H4 (cell line): ENCODE data around the gene FAIM2. TPM values are rescaled to one million over a fixed set of nuclear protein-coding genes. Genes with fewer than 3 reads are reported as not detected.

Experiments
- DNase-seq: peaks from one replicate; pipeline ENCODE4 v3.0.0-alpha.2; 2015; ENCODE audit warnings: low spot score
- total RNA-seq: library from RNA; depleted of rRNA; stranded (reverse); fragments of >200 nt; shearing (Covaris generic); gene quantifications from 2 replicates; pipeline ENCODE4 v1.2.3, GENCODE V29; 2014

The FAIM2 gene
- total RNA-seq, 1 experiment from 2014 or later = 0.58 TPM

DNA sequence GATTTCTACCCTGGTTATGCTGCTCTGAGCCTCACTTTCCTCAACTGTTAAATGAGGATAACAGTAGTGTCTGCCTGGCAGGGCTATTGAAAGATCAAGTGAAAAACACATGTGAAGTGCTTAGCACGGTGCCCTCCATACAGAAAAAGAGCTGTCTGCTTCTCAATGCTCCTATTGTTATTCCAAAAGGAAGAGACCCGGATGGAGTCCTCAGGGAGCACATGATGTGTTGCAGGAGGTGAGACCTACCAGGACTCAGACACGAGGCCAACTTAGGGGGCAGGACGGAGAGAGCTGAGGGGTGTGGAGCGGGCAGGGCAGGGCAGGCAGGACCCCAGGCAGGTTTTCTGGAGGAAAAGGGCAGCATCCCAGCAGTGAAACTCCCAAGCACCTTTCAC is 8.9 kb downstream of the FAIM2 start:
- DNase-seq = no peak

DNA sequence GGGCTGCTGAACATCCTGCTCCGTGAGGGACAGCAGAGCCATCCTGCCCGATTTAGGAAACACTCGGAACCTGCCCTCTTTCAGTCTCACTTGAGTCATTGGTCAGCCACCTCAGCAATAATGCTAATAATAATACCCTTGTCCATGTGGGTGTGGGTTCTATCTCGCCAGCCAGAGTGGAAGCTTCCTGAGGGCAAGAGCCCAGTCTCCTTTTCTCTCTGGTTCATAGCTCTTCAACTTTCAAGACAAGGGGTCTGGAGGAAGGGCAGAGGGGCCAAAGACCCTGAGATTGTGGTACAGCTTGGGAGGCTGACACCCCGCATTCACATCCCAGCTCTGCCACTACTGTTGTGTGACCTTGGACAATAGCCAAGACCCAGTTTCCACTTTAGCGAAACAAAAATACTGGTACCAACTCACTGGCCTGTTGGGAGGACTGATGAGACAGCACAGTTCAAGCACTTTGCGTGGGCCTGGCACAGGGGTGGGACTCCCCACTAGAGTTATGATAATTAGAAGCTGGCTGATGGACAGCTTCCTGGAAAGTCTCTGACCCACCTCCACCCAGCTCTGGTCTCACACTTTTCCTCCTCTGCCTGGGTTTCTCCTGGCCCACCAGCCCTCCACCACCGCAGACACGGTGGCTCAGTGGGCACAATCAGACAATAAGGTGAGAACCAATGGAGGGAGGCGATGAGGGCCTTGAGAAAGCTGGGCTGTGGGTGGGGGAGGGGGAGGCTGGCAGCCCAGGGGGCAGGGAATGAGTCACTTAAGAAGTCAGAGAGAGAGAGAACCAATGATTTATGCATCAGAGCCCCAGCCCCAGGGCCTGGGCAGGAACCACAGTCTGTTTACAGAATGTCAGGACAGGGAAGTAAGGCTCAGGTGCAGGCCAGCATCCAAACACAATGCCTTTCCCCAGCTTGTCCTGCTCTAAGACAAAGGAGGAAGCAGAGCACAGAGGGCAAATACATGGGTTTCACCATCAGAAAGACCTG is 9.6 kb downstream of the FAIM2 start:
- DNase-seq = peak; percentile 62

DNA sequence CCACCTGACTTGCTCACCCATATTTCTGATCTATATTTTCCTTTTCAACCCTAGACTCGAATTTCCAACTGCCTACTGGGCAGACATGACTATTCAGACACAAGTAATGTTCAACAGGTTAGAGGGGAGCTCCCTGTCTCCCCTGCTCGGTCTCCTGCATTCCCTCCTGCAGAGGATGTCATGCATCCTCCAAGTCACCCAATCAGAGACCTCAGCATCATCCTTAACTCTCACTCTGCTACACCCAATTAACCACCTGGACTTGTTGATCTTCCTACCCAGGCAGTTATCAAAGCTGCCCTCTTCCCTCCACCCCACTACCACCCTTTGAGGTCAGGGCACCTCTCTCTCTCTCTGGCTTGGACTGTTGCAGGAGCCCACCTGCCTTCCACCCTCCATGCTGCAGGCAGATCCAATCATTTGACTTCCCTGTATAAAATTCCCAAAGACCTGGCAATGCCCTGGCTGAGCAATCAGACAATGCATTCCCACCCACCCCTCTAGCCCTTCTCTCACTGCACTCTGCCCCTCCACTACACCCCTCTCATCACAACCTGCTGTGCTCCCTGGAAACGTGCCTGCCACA is 10.9 kb downstream of the FAIM2 start:
- no peak for DNase-seq

DNA sequence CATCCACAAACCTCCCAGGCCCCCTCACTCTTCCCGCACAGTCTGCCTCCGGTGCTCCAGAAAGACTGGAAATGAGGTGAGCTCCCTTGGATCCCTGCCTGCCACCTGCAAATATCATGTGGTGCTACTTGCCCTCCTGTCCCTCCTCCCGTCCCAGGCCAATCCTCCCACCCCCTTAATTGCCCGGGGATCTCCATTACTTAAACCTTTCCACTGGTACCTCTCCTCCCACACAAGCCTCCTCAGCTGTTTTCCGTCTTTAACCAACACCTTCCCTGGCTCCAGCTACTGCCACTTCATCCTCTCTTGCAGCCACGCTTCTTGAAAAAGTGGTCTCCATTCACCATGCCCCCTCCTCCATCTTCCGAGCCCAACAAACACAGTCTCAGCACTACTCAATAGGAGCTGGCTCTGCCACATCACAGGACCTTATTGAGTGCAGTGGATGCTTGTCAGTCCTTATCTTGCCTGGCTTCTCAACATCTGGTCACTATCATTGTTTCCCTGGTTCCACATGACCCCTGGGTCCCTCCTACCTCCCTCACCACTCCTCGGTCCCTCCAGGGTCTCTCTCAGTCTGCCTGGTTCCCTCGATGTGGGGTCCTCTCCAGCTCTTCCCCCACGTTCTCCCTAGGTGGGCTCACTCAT is 11.5 kb downstream of the FAIM2 start:
- DNase-seq = no peak

DNA sequence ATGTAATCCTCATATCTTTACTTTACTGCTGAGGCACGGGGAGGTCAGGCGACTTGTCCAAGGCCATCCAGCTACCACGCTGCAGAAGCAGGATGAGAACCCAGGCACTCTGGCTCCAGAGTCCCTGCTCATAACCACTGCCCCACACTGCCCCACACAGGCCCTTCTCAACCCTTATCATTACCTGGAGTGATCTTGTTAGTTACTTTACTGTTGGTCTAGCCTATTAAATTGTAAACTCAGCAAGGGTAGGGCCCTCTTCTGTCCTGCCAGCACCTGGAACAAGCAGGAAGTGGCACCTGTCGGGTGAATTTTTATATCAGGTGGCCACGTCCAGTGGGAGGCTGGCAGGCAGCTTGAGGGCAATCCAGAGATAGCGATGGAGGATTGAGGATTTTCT is 12.2 kb downstream of the FAIM2 start:
- no peak for DNase-seq

DNA sequence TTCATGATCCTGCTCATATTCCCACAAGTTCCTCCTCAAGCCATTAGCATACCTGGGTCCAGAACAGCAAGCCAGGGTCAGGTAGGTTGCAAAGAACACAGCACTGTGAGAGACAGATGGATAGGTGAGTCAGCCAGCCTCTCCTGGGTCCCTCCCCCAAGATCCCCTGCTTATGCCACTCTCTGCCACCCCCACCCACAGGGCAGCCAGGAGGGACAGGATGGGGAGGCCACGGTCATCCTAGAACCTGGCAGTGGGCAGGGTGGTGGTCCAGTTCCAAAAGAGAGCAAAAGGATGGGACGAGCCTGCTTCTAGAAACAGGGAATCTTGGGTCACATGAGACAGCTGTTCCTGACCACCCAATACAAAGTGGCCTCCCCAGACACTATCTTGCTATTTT is 12.7 kb downstream of the FAIM2 start:
- DNase-seq = no peak

DNA sequence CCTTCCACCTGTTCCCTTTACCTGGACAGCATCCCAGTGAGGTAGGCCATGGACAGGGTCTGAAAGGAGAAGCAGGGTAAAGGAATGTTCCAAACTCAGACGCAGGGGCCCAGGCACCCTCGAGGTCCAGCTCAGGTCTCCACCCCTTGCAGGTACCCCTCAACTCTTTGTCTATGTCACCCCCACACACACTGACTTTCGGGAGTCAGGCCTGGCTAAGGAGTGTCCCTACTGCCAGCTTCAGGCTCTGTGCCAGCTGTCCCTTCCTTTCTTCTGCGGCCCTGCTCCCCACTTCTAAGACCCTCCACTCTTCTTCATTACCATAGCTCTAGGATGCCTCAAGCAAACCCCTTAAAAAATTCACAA is 13.6 kb downstream of the FAIM2 start:
- DNase-seq = no peak

DNA sequence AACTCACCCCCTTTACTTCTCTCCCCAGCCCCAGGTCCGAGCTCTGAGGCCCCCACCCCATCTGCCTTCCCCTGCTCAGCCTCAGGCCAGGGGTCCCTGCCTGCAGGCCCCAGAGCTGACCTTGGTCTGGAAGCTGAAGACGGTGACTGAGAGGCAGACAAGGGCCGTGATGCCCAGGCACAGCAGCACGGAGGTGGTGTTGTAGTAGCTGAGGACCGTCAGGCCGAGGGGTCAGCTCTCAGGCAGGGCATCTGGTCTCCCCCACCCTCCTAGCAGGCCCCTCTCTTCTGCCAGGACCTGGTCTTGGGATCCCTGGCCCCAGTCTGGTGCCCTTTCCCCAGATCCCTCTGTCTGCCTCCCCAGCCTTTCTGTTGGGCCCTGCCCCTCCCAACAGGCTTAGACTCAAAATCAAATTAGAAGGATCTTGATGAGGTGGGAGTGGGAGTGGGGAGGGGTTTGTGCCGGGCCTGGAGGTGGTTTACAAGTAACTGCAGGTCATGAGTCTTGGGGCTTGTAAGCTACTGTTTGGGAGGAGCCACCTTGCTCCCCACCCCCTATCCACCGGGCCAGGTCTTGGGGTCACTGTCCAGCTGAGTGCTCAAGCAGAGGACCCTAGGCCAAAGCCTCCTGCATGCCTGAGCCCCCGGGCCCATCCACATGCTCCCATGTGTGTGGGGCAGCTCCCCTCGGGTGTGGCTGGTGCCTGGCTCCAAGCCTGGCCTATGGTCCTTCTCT is 14.2 kb downstream of the FAIM2 start:
- DNase-seq = no peak

DNA sequence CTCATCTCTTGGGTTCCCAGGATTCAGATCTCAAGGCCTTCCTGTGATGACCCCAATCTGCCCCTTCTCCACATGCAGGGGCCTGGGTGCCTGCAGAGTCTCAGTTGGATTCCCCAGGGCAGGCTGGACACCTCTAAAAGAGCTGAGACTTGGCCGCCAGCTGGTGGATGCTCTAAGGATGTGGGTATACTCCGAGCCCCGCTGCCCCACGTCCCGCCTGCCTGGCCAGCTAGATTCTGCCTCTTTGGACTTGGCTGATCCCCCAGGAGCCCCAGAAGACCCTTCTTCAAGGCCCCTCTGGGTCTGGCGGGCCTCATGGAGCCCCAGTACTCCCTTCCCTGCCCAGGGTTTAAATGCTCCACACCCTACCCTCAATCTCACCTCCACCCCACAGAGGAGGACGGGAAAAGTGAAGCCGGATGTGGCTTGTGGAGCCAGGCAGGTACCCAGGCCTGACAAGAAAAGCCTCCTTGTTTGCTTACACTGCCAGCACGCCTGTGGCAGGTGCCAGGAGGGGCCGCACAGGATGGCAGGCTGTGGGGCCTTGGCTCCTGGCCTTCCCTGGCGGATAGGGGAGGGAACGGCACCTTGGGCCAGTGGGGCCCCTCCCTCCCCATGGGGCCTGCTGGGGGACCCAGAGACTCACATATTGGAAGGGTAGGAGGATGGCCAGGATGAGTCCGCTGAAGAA is 15.1 kb downstream of the FAIM2 start:
- no peak for DNase-seq

DNA sequence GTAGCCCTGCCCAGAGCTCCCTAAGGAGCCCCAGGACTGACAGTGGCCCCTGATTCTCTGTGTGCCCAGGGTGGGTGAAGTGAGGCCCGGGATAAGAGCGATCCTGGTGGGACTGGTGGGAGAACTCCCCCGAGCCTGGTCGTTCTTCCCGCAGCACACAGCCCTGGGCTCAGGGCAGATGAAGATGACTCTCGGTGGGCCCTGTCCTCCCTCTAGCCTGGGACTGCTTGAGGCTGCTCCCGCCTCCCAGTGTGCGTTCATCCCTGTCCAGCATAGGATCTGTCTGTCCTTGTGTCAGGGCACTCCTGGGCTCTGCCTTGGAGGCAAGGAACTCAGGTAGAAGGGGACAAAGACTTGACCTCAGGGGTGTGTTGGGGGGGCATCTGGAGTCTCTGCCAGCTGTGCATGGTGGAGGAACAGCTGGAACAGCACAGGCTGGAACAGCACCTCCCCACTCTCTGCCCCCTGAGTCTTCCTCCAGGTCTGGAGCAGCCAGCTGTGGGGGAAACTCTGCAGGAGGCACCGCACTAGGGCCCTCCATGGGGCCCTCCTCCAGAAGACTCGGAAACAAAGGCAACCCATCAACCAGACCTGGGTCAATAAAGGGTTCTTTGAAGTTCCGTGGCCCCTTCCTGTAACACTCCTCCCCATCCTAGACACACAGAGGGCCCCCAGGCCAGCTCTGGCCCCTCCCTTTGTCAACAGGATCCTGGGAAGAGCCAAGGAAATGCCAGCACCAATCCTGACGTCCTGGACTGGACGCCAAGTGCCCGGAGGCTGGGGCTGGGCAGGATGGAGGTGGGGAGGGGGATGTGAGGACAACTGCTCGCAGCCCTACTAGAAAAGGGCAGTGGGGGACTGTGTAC is 15.9 kb downstream of the FAIM2 start:
- no peak for DNase-seq

DNA sequence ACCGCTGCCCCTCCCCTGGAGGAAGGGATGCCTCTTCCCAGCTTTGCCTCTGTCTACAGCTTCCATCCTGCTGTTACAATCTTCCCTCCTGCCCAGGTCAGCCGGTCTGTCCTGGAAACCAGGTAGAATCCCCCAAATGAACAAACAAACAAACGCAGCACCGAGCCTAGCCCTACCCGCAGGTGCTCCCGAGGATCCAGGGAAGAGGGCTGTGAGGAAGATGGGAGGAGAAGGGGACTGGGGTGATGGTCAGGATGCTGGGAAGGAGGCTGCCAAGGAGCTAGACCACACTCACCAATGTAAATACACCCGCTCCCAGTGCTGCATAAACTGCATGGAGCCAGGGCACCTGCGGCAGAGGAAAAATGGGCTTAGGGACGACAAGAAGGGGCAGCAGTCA is 16.6 kb downstream of the FAIM2 start:
- DNase-seq = no peak

DNA sequence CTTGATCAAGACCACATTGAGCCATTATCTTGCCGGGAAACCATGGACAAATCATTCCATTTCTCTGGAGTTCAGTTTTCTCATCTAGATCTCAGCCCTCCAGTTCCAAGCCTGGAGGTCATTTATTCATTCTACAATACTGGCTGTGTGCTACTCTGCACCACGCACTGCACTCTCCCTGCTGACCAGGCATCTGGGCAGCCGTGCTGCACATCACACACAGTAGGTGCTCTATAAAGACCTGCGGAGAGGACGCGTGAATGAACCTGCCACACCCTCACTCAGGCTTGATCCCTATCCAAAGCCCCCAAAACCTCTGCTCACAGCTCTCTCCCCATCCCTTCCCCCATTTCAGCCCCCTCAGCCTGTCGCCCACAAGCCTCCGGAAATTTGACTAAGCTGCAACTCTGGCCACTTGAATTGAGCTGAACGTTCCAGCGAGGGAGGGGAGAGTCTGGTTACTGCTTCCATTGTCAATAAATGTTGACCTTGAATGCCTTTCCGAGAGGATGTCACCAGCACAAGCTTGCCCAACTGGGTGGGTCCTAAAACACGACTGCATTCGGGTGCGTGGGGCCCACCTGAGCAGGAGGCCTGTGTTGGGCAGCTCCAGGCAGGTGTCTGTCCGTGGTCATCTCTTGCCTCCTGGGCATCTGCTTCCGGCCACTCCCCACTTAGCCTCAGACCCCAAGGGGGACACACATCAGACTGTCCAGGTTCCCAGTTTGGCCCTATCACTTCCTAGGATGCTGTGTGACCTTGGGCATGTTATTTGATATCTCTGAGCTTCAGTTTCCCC is 17.8 kb downstream of the FAIM2 start:
- DNase-seq = no peak

DNA sequence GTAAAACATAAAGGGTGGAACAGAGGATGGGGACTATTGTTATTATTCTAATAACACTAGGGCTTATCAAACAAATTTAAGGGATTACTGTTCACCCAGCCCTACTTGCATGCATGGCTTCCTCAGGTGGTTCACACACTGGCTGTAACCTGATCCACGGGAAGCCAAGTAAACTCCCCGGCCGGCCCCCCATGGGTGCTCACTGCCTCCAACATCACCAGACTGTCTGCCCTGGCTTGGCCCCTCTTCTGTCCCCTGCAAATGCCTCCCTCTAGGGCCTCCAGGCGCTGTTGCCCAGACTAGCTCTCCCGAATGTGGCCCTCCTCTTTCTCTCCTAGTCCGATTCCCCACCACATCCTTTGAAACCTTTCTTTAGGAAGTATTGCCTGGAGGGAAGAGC is 18.6 kb downstream of the FAIM2 start:
- DNase-seq = no peak

DNA sequence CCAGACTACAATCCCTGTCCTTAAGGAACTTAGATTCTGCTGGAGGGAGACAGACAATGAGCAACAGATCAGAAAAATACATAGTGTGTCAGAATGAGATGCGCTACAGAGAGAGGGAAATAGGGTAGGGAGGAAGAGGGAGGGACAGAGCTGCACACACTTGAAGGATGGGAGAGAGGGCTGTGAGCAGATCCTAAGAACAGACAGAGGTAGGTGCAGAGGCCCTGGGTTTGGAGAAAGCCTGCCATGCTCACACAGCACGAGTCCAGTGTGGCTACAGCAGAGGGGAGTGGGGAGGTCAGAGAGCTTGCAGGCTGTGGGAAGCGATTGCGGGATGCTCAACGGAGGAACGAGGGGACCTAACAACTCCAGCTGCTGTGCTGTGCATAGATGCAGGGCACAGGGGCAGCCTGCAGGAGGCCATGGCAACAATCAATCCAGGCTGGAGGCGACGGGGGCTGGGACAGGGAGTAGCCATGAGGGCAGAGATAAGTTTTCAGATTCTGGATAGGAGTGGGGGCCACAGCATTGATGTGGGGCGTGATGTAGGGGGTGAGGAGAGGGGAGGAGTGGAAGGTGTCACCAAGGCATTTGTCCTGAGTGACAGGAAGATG is 20.7 kb downstream of the FAIM2 start:
- no peak for DNase-seq

DNA sequence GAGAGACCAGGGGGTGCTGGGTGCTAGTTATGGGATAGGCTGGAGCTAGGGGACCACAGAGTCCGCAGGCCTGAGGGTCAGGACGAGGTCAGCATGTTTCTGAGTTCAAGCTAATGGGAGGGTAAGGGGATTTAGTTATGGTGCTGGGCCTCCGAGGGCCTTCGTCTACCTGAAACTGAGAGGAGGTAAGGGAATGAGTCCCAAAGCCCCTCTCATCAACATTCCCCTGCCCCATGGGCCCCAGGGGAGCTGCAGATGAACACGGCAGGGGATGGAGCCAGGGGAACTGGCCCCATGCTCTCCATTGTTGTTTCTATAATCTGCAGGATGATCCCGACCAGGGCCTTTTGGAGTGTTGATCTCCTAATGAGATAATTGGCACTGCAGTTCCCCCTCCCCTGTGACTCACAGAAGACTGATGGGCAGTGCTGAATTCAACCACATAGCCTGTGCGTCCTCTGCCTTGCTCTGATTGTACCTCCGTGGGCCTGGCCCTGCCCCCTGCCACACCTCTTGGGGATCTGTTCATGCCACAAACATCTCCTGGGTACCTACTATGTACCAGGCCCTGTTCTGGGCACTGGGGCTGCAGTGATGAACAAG is 21.4 kb downstream of the FAIM2 start:
- no peak for DNase-seq

DNA sequence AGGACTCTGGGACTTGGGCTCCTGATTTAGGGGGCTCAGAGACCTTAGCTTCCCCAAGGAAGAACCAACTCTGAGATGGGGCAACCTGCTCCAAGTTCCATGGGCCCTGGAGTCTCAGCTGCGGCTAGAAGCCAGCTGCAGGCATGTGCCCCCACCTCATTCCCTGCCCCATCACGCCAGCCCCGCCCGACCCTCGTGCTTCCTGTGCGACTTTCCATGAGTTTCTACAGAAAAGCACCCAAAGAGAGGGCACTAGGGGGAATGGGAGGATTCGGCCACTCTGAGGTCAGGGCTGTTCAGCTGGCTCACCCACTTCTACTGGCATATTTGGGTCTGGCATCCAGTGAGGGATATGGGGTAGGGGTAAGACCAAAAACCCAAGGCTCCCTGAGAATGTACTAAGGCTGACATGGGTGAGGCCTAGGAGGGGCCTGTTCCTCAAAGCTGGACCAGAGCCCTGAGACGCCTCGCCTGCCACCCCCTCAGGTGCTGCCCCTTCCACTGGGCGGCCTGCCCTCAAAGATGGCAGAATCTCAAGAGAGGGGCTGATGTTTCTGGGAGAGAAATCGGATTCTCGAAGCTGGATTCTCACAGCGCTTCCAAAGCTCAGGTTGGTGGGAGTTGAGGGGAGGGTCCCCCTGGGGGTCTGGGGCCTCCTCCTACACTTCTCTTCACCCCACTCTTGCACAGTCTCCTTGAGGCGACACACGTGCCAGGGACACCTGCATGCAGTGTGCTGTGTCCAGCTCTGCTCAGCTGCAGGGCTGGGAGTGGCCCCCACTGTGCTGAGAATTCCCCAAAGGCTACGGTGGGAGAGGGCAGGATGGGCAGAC is 22.1 kb downstream of the FAIM2 start:
- no peak for DNase-seq

DNA sequence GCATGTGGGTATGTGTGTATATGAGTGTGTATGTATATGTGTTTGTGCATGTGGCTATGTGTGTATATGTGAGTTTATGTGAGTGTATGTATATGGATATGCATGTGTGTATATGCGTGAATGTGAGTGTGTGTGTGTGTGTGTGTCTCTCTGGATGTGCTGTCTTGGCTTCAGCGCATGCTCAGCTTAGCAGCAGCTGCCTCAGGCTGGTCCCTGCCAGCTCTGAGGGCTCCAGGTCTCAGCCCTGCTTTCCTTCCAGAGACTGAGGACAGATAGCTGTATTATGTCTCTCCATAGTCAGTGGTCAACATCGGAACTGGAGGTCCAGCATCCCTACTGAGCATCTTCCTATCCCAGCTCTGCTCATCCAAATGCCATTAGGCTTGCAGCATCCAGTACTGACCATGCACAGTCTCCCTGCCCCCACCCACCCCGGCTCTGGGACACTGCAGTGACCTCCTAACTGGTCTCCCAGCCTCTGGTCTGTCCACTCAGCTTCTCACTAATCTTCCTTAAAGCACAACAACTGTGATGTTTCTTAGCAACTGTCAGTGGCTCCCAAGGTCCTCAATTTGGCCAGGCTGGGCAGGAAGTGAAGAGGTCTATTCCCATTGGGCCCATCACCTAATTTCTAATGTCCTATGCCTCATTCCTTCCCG is 22.8 kb downstream of the FAIM2 start:
- DNase-seq = no peak
